Sigmoid colon (tissue), 3 donors: Measurements from ENCODE around the gene EPX.

Experiments
- CTCF ChIP-seq, 4 experiments: fragments of 450-650 bp in 3 of 4; fragments of 200-600 bp in 1 of 4; IDR thresholded peaks; one replicate each; pipeline ENCODE4 v1.5.1; 2016 to 2019; ENCODE audit warnings: antibody characterized with exemption in 4 of 4, mild to moderate bottlenecking in 3 of 4, moderate library complexity in 2 of 4
- POLR2A ChIP-seq, 2 donors: fragments of 450-650 bp; IDR thresholded peaks; one replicate each; pipeline ENCODE4 v1.6.1; 2016; ENCODE audit warnings: antibody characterized with exemption in 2 of 2, mild to moderate bottlenecking in 2 of 2, moderate library complexity in 2 of 2

DNA sequence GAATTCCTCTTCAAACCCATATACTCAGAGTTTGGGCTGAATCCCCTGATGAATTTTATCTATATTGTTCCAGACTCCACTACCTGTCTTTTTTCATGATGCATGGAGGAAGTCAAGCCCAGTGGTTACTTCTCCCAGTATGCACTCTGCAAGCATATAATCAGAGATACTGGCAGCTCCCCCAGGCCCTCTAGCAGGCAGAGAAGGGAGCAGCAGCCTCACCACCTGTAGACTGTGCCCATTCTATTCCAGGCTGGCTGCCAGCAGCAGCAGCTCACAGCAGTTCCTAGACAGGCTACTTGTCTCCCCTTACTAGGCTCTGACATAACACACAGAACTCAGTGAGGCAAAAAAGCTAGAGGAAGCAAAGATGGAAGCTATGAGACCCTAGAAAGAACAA lies 23.2 kb downstream of the EPX start:
- TF ChIP-seq CTCF (IDR thresholded peaks at IDR 0.05) (no peak), POLR2A (IDR thresholded peaks at IDR 0.05) (no peak)
